ENCODE data around the gene BBOF1. TPM values are rescaled to one million over a fixed set of nuclear protein-coding genes. Genes with fewer than 3 reads are reported as not detected.

Gene BBOF1
- total RNA-seq: 10 to 100 TPM in 2 of 4 donors, 1 to 10 TPM in 2; 8.6 to 11.8 (median 9.9) TPM

DNA sequence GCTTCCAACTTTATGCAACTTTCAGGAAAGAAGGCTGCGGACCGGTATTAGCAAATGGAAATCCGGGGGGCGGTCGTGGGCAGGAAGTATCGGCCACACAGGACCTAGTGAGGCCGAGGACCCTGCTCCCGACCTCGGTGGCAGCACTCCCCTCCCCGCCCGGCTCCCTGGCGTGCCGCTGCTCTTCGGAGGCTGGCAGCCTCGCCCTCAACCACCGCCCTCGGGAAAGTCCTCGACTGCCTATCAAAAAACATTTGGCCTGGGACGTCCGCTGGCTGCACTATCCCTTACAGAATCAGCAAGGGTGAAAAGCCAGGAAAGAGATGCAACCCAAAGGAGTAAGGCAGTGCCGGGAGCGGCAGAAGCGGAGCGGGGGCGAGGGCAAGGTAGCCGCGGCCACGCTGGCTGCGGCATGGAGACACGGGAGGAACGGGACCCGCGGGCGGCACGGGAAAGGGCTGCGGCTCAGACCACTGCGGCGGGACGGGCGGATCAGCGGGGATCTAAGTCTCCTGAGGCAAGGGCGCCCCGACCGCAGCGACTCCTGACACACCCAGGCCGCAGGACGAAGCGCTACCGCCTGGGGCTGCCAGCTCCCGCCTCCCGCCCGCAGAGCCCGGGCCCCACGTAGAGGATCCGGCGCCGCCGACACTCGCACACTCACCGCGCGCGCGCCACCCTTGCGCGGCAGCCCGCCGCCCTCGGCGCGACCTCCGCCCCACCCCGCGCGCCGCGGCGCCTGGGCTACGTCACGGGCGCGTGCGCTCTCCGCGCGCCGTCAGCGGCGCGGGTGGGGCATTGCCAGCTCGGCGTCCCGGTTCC, at the start of gene BBOF1, which contains the start of gene ENTPD5:
BBOF1 (plus strand) TSS at position 764 of the 822 bp plus-strand sequence. CDS start 130 bp downstream, outside the sequence.
ENTPD5 (minus strand) TSS at position 703 of the 822 bp plus-strand sequence. CDS start 31,186 bp downstream, outside the sequence.
- Histone ChIP-seq H3K4me3 (peak within 1 kb of the TSS; percentile 80 to 91 (median 86)), H3K36me3 (peaks cover 0 to 9% (median 2%) of the 10 kb centered on the region in 4 donors), H3K4me1 (peaks cover 11 to 23% (median 17%) of the 10 kb centered on the region in 4 donors), H3K27me3 (no peaks in the 10 kb centered on the region), H3K9me3 (no peaks in the 10 kb centered on the region), H3K27ac (replicated peaks in 1 of 4) (peak within 1 kb of the TSS; percentile 95 to 99 (median 98))
- WGBS: 0% methylated on average over 9 of the region's 93 CpGs
- peak; percentile 93 for DNase-seq (ENCODE audit: extremely low spot score)
- TF ChIP-seq CTCF (IDR thresholded peaks at IDR 0.05) (peak in 1 of 3 experiments; percentile 19), POLR2AphosphoS5 (IDR thresholded peaks at IDR 0.05) (peak; percentile 80 to 93), EP300 (IDR thresholded peaks at IDR 0.05) (no peak), POLR2A (IDR thresholded peaks at IDR 0.05; ENCODE audit: low read depth) (peak; percentile 67)
- intact Hi-C loops (cut with DNase I): loop anchor here (5.0 kb wide), 2 partner anchors 66 to 131 kb away; partner anchors contain the start of genes COQ6, FAM161B and ZNF410

- Histone ChIP-seq H3K36me3 (peaks cover 18 to 88% (median 55%) of the 10 kb centered on the region in 4 donors), H3K27ac (replicated peaks in 1 of 4) (no peak overlapping the region), H3K4me3 (no peak overlapping the region), H3K9me3 (no peaks in the 10 kb centered on the region), H3K27me3 (no peaks in the 10 kb centered on the region), H3K4me1 (no peaks in the 10 kb centered on the region)
- DNase-seq (ENCODE audit: extremely low spot score): no peak
- TF ChIP-seq EP300 (IDR thresholded peaks at IDR 0.05) (no peak), POLR2AphosphoS5 (IDR thresholded peaks at IDR 0.05) (no peak), CTCF (IDR thresholded peaks at IDR 0.05) (no peak), POLR2A (IDR thresholded peaks at IDR 0.05; ENCODE audit: low read depth) (no peak)
- WGBS: 82% methylated on average over 2 of the region's 2 CpGs
- intact Hi-C loops (cut with DNase I): no loop called here
Measured at GRCh38 chr14:73973497-73973896, 45.7 kb upstream of the BBOF1 start.

DNA sequence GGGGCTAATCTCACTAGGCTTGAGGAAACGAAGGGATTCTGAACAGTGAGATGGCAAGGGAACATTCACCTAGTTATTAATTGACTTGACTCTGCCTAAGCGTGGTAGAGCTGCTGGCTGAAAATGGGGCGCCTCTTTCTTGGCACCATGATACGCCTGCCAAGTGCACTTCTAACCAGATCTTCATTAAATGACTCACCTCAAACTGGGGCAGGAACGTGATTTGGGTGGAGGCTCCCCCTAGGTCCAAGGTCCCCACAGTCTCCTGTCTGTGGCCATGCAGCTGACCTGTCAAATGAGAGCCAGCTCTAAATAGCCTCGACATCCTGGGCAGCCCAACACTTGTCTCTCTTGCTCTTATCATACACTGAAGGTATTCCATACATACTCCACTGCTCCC, 43.0 kb upstream of the BBOF1 start:
- Histone ChIP-seq H3K27me3 (no peaks in the 10 kb centered on the region), H3K9me3 (no peaks in the 10 kb centered on the region), H3K36me3 (peaks cover 7 to 67% (median 38%) of the 10 kb centered on the region in 4 donors), H3K4me1 (no peaks in the 10 kb centered on the region), H3K4me3 (no peak overlapping the region), H3K27ac (replicated peaks in 1 of 4) (no peak overlapping the region)
- WGBS: 88% methylated on average over 3 of the region's 6 CpGs
- intact Hi-C loops (cut with DNase I): no loop called here
- no peak for DNase-seq (ENCODE audit: extremely low spot score)
- TF ChIP-seq POLR2A (IDR thresholded peaks at IDR 0.05; ENCODE audit: low read depth) (no peak), POLR2AphosphoS5 (IDR thresholded peaks at IDR 0.05) (no peak), CTCF (IDR thresholded peaks at IDR 0.05) (no peak), EP300 (IDR thresholded peaks at IDR 0.05) (no peak)

DNA sequence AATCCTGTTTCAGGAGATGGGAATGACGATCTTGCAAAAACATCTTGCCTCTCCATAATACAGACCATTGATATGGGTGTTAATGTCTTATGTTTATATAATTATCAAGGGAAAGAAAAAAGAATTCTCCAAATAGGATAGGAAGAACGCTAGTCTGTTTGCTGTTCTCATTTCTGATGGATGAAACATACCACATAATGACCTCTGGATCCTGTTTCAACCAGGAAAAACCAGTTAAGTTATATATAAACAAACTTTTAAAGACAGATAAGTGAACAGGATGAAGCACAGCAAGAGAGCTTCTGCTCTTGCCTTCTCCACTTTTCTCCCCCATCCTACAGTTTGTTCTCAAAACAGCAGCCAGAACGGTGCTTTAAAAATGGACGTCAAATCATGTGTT, 41.3 kb upstream of the BBOF1 start:
- Histone ChIP-seq H3K27me3 (no peaks in the 10 kb centered on the region), H3K36me3 (peaks cover 5 to 68% (median 35%) of the 10 kb centered on the region in 4 donors), H3K4me3 (no peak overlapping the region), H3K9me3 (no peaks in the 10 kb centered on the region), H3K27ac (replicated peaks in 1 of 4) (no peak overlapping the region), H3K4me1 (no peaks in the 10 kb centered on the region)
- DNase-seq (ENCODE audit: extremely low spot score): no peak
- WGBS: 75% methylated on average over 4 of the region's 4 CpGs
- intact Hi-C loops (cut with DNase I): no loop called here
- TF ChIP-seq POLR2AphosphoS5 (IDR thresholded peaks at IDR 0.05) (no peak), CTCF (IDR thresholded peaks at IDR 0.05) (no peak), EP300 (IDR thresholded peaks at IDR 0.05) (no peak), POLR2A (IDR thresholded peaks at IDR 0.05; ENCODE audit: low read depth) (no peak)
